GM10266 (cell line): ENCODE measurements around the gene PIEZO2.

Experiments used
- DNase-seq: peaks from one replicate; pipeline ENCODE4 v3.0.0; 2012; ENCODE audit errors: extremely low spot score
- TF ChIP-seq, protein P1 (sequence below): IDR thresholded peaks from 2 replicates; pipeline ENCODE4 v1.5.1; 2012; ENCODE audit warnings: mild to moderate bottlenecking, low read depth; ENCODE audit not compliant: control insufficient read depth, insufficient read depth; ENCODE audit errors: missing control alignments

PIEZO2 gene

DNA sequence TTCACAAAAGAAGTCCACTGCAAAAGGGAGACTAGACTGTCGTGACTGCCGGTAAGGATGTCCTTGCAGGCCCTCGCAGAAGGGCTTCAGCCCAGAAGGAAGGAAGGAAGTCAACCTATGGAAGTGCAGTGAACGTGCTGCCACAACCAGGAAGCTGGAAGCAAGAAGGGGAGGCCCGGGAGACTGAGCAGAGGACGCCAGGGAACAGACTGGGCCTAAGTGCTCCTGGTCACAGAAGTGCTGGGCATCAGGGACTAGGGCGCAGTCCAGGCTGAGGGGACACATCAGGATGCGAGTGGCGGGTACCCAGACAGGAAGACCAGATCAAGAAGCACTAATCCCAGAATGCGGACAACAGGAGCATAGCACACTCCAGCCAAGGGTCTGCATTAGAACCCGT lies 78.8 kb downstream of the PIEZO2 start:
- DNase-seq, result no peak
- TF ChIP-seq, protein P1, sequence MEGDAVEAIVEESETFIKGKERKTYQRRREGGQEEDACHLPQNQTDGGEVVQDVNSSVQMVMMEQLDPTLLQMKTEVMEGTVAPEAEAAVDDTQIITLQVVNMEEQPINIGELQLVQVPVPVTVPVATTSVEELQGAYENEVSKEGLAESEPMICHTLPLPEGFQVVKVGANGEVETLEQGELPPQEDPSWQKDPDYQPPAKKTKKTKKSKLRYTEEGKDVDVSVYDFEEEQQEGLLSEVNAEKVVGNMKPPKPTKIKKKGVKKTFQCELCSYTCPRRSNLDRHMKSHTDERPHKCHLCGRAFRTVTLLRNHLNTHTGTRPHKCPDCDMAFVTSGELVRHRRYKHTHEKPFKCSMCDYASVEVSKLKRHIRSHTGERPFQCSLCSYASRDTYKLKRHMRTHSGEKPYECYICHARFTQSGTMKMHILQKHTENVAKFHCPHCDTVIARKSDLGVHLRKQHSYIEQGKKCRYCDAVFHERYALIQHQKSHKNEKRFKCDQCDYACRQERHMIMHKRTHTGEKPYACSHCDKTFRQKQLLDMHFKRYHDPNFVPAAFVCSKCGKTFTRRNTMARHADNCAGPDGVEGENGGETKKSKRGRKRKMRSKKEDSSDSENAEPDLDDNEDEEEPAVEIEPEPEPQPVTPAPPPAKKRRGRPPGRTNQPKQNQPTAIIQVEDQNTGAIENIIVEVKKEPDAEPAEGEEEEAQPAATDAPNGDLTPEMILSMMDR, result no peak

DNA sequence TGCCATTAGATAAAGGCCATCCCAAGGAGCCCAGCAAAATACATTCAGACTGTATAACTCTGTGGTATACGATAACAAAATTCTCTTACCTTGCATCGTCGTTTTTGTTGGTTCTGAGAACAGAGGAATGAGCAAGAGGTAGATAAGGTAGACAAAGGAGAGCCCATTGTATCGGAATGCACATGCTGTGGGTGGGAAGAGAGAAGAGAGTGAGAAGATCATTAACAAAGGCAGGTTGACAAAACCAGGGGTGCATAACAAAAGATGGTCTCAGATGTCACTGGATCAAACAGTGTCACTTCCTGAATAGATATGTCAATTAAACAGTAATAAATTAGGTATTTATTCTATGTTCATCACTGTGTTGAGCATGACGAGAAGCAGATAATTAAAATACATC lies 83.3 kb downstream of the PIEZO2 start:
- TF ChIP-seq, protein P1, result no peak
- no peak for DNase-seq

DNA sequence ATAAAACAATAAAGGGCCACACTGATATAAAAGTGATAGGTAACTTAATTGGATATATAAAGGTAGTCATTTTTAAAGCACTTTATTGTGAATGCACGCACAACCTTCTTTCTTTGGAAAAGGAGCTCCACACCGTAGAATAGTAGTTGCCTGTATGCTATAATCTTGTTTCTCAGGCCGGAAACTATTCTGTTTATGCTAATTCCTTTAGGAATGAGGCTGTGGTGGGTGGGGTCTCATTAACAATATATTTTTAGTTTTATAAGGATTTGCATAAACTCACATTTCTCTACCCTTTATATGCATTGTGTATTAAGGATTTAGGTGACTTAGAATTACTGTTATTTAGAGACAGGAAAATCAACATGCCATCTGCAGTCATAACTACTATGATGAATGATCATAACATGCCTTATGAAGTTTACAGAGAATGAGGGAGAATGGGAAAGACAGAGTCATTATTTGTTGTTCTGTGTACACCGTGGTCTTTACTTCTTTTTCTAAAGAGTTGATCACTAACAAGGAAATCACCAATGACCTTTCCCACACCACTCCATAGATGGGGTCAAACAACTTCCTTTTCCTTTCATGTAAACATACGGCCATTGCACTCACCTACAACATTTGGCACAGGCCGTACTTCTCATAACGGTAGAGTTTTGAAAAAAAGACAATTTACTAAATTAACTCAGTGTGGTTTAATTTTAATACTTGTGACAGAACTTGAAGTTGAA lies 84.5 kb downstream of the PIEZO2 start:
- no peak for DNase-seq

DNA sequence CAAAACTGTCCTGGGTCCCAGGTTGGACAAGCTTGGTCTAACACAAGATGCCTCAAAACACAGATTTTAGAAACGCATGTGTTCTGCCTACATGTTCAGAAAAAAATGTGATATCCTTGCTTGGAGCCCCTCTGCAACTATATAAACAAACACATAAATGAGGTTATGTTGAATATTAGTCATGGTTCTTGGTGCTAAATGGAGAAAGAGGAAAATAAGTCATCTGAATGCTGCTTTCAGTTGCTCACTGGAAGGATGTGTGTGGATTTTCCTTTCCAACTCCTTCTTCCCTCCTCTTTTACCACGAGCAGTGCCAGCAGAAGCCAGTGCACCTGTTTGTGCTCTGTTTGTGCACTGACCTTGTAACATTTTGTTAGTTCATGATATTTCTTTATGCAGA lies 85.3 kb downstream of the PIEZO2 start:
- DNase-seq, result no peak
- TF ChIP-seq, protein P1, result no peak

More for the DNA sequence above, 84.5 kb downstream of the PIEZO2 start:
- TF ChIP-seq, protein P1, result no peak

DNA sequence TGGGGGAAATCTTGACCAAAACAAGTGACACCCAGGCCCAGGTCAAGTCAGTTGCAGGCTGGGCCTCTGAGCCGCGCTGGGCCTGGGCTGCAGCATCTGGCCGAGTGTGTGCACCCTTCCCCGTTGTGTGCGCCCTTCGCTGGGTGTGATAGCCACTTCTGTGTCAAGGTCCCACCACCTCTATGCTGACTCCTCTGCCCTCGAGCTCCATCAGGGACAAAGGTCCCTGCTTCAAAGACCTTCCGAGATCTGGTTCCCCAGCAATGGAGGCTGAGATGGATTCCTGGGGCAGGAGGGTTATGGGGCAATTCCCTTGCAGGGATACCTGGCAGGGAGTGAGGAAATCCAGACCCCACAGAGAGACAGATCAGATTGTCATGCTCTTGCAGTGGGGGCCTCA lies 93.6 kb downstream of the PIEZO2 start:
- TF ChIP-seq, protein P1, result no peak
- DNase-seq, result no peak

DNA sequence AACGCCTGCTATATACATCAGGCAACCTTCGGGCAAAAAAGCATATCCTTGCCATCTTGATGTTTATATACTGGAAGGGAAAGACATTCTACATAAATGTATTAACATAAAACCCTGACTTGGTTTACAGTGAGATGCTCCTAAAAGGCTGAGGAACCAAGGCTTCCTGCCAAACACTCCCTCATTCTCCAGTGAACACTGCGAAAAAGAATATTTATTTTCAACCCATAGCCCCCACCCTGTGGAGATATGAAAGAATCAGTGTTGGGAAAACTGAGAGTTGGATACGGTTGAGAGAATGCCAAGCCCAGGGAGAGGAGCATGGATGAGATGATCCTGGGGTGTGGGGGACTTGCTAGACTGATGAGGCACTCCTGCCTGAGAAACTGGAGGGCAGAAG lies 94.9 kb downstream of the PIEZO2 start:
- no peak for DNase-seq
- TF ChIP-seq, protein P1, result no peak

DNA sequence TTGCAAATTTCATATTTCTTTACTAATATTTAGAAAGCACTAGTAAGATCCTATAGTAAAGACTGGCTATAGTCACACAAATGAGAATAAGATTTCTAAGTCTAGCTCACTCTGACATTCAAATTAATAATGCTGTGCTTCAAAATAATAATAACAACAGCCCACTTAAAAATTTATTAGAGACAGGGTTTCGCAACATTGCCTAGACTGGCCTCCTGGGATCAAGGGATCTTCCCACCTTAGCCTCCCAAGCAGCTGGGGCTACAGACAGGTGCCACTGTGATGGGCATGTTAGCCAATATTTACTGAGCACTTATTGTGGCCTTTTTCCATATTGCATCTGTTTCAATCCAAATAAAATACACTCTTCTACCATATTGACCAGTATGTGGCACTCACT lies 96.1 kb downstream of the PIEZO2 start:
- TF ChIP-seq, protein P1, result no peak
- DNase-seq, result no peak
